OCI-LY7 (cell line): ENCODE data around the gene YPEL4.

Experiments used
- EZH2phosphoT487 ChIP-seq: fragments of 200-600 bp; sonication (generic); IDR thresholded peaks from 2 replicates; pipeline ENCODE4 v1.6.1; 2018; ENCODE audit warnings: low read depth, borderline replicate concordance, mild to moderate bottlenecking, mixed run types, antibody characterized with exemption, low read length, moderate library complexity, mixed read lengths
- TF ChIP-seq, protein P1 (sequence below): fragments of 200-600 bp; sonication (generic); conservative IDR thresholded peaks from 2 replicates; pipeline ENCODE4 v1.5.1; 2014; ENCODE audit warnings: mild to moderate bottlenecking, antibody characterized with exemption, low read length, moderate library complexity, mixed read lengths

GRCh38 chr11:57656885-57657193, 7.1 kb upstream of the YPEL4 start:
- TF ChIP-seq, protein P1, sequence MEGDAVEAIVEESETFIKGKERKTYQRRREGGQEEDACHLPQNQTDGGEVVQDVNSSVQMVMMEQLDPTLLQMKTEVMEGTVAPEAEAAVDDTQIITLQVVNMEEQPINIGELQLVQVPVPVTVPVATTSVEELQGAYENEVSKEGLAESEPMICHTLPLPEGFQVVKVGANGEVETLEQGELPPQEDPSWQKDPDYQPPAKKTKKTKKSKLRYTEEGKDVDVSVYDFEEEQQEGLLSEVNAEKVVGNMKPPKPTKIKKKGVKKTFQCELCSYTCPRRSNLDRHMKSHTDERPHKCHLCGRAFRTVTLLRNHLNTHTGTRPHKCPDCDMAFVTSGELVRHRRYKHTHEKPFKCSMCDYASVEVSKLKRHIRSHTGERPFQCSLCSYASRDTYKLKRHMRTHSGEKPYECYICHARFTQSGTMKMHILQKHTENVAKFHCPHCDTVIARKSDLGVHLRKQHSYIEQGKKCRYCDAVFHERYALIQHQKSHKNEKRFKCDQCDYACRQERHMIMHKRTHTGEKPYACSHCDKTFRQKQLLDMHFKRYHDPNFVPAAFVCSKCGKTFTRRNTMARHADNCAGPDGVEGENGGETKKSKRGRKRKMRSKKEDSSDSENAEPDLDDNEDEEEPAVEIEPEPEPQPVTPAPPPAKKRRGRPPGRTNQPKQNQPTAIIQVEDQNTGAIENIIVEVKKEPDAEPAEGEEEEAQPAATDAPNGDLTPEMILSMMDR: no peak
- no peak for TF ChIP-seq EZH2phosphoT487
